Glutamatergic neuron (in vitro differentiated cells): ENCODE data around the gene DEPDC1. TPM values are rescaled to one million over a fixed set of nuclear protein-coding genes. Genes with fewer than 3 reads are reported as not detected.

Source experiments
- DNase-seq: peaks from one replicate; pipeline ENCODE4 v3.0.0; 2022
- H3K27ac Mint-ChIP-seq: one replicate; pipeline ENCODE4 v1.8.0; 2020; ENCODE audit warnings: mild to moderate bottlenecking, mixed read lengths, inconsistent platforms; ENCODE audit not compliant: unreplicated experiment
- H3K27me3 Mint-ChIP-seq: one replicate; pipeline ENCODE4 v1.8.0; 2020; ENCODE audit warnings: mild to moderate bottlenecking, moderate library complexity, mixed read lengths, inconsistent platforms; ENCODE audit not compliant: unreplicated experiment
- H3K36me3 Mint-ChIP-seq: one replicate; pipeline ENCODE4 v1.8.0; 2020; ENCODE audit warnings: mild to moderate bottlenecking, mixed read lengths, inconsistent platforms; ENCODE audit not compliant: unreplicated experiment
- H3K4me1 Mint-ChIP-seq: one replicate; pipeline ENCODE4 v1.8.0; 2020; ENCODE audit warnings: mild to moderate bottlenecking, low read depth, mixed read lengths, inconsistent platforms; ENCODE audit not compliant: unreplicated experiment
- H3K4me3 Mint-ChIP-seq: one replicate; pipeline ENCODE4 v1.8.0; 2020; ENCODE audit warnings: mild to moderate bottlenecking, mixed read lengths, inconsistent platforms; ENCODE audit not compliant: unreplicated experiment
- H3K9me3 Mint-ChIP-seq: one replicate; pipeline ENCODE4 v1.8.0; 2020; ENCODE audit warnings: mild to moderate bottlenecking, moderate library complexity, mixed read lengths, inconsistent platforms; ENCODE audit not compliant: unreplicated experiment
- CTCF ChIP-seq: fragments of 200-600 bp; sonication (generic); IDR thresholded peaks from one replicate; pipeline ENCODE4 v1.5.0; 2021; ENCODE audit not compliant: partially characterized antibody, unreplicated experiment
- total RNA-seq: library from RNA; stranded (reverse); fragmentation: NEBNext Ultra II Directional; extraction: Animal tissue kit (Norgen Biotek cat#: 25700); gene quantifications from one replicate; pipeline ENCODE4 v1.2.1, GENCODE V29; 2021; ENCODE audit not compliant: unreplicated experiment

DEPDC1 gene
- total RNA-seq, 1 donor from 2014 or later: 2.5 TPM

DNA sequence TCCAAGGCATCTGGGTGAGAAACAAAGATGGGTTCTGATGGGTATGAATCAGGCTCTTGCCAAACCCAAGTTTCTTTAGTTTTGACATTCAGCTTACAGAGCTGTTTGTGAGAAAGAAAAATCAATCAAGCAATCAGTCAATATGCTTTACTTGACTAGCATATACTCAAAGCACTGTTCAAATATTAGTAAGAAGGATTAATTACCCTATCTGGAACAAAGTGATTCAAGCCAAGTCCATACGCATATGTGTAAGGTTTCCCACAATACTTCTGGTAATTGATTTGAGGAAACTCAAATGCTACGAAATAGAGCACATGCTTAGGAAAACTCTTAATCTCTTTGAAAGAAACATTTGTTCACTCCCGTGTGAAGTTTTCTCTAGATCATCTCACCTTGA is 65.8 kb downstream of the DEPDC1 start:
- no peaks in the 10 kb centered on the region for H3K27me3 Mint-ChIP-seq
- no peak overlapping the region for H3K4me3 Mint-ChIP-seq
- no peaks in the 10 kb centered on the region for H3K36me3 Mint-ChIP-seq
- no peak overlapping the region for H3K27ac Mint-ChIP-seq
- no peaks in the 10 kb centered on the region for H3K9me3 Mint-ChIP-seq
- no peak for DNase-seq
- no peaks in the 10 kb centered on the region for H3K4me1 Mint-ChIP-seq
- no peak for TF ChIP-seq CTCF

DNA sequence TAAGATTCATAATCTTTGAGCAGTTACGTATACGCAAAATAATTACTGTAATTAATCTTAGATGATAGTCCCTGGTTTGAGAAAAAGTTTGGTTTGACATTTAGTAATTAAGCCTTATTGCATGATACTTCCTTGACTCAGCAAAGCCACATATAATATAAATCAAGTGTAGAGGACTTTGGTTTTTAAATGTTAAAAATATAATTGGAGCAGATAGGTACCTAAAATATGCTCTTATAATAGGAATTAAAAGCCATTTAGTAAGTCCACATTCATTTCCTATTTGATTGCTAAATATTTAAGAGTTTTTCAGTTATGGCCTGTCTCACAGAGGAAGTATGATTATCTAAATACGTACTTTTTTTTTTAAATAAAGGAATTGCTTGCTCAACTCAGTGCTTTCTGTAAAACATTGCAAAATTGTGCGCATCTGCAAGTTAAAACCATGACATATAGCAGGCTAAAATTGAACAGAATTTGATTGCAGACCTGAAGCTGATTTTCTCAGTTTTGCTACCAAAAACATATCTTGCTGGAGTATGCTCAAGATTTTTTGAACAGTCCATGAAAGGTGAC is 67.6 kb downstream of the DEPDC1 start:
- TF ChIP-seq CTCF: no peak
- no peak overlapping the region for H3K27ac Mint-ChIP-seq
- no peaks in the 10 kb centered on the region for H3K9me3 Mint-ChIP-seq
- DNase-seq: no peak
- no peaks in the 10 kb centered on the region for H3K4me1 Mint-ChIP-seq
- no peak overlapping the region for H3K4me3 Mint-ChIP-seq
- no peaks in the 10 kb centered on the region for H3K27me3 Mint-ChIP-seq
- no peaks in the 10 kb centered on the region for H3K36me3 Mint-ChIP-seq

GRCh38 chr1:68426594-68426993 is 70.3 kb downstream of the DEPDC1 start:
- TF ChIP-seq CTCF: no peak
- Mint-ChIP-seq H3K9me3 (no peaks in the 10 kb centered on the region), H3K27me3 (no peaks in the 10 kb centered on the region), H3K4me3 (no peak overlapping the region), H3K4me1 (no peaks in the 10 kb centered on the region), H3K36me3 (no peaks in the 10 kb centered on the region), H3K27ac (no peak overlapping the region)
- DNase-seq: no peak

Other genes starting within 250 kb of the DEPDC1 start
- not detected for gene RPE65, start 47.1 kb downstream of the DEPDC1 start, total RNA-seq